BLaER1 (cell line): ENCODE results near the gene EDA.
"Not testable (repeated sequence)": the region's sequence is repeated elsewhere in the genome, so short reads cannot be mapped to it uniquely, and the experiment has no call there.

ENCODE experiments used
- H3K27ac ChIP-seq: shearing (Covaris generic); formaldehyde crosslinking; 2 replicates; pipeline ENCODE4 v1.8.1; 2022
- H3K27me3 ChIP-seq: shearing (Covaris generic); formaldehyde crosslinking; 2 replicates; pipeline ENCODE4 v1.8.1; 2022
- H3K36me3 ChIP-seq: shearing (Covaris generic); formaldehyde crosslinking; 2 replicates; pipeline ENCODE4 v1.8.1; 2022
- H3K4me1 ChIP-seq: shearing (Covaris generic); formaldehyde crosslinking; 2 replicates; pipeline ENCODE4 v1.8.1; 2022
- H3K4me2 ChIP-seq: shearing (Covaris generic); formaldehyde crosslinking; 2 replicates; pipeline ENCODE4 v1.8.1; 2022
- H3K4me3 ChIP-seq: shearing (Covaris generic); formaldehyde crosslinking; 2 replicates; pipeline ENCODE4 v1.8.1; 2022
- H3K9ac ChIP-seq: shearing (Covaris generic); formaldehyde crosslinking; 2 replicates; pipeline ENCODE4 v1.8.1; 2022
- H3K9me3 ChIP-seq: shearing (Covaris generic); formaldehyde crosslinking; 2 replicates; pipeline ENCODE4 v1.8.1; 2022
- H4K20me1 ChIP-seq: shearing (Covaris generic); formaldehyde crosslinking; 2 replicates; pipeline ENCODE4 v1.8.1; 2022
- Cebpa-rat ChIP-seq: shearing (Covaris generic); IDR thresholded peaks from 2 replicates; pipeline ENCODE4 v1.8.1; 2022

Gene EDA

GRCh38 chrX:69807400-69807799 lies 191.5 kb downstream of the EDA start:
- Histone ChIP-seq H3K27me3 (peaks cover 54% of the 10 kb centered on the region), H3K9ac (no peak overlapping the region), H3K4me3 (no peak overlapping the region), H4K20me1 (no peaks in the 10 kb centered on the region), H3K4me1 (no peaks in the 10 kb centered on the region), H3K9me3 (no peaks in the 10 kb centered on the region), H3K27ac (no peak overlapping the region), H3K36me3 (no peaks in the 10 kb centered on the region), H3K4me2 (no peak overlapping the region)
- TF ChIP-seq Cebpa-rat = no peak

- no peaks in the 10 kb centered on the region for H3K36me3 ChIP-seq
- H3K9me3 ChIP-seq = no peaks in the 10 kb centered on the region
- H3K27ac ChIP-seq = no peak overlapping the region
- no peak overlapping the region for H3K4me3 ChIP-seq
- no peak overlapping the region for H3K9ac ChIP-seq
- peaks cover 57% of the 10 kb centered on the region for H3K27me3 ChIP-seq
- TF ChIP-seq Cebpa-rat = no peak
- H3K4me2 ChIP-seq = no peak overlapping the region
- H4K20me1 ChIP-seq = no peaks in the 10 kb centered on the region
- H3K4me1 ChIP-seq = no peaks in the 10 kb centered on the region
Measured at GRCh38 chrX:69808375-69808774, 192.5 kb downstream of the EDA start.

DNA sequence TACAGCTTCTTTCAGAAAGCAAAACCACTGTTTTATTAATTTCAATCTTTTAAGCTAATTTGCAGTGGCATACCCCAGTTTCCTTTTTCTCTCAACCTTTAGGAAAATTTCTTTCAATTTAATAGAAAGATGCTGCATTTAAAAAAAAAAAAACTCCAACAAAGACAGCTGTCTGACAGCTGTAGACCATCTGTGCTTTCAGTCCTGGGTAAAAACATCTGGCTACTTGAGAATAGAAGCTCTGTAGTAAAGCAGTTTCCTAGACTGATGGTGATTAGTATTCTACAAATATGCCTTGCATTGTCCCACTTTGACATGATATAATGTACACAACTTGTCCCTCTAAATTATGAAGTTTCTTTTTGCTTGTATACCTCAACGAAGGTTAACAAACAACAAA lies 197.8 kb downstream of the EDA start:
- Histone ChIP-seq H3K4me3 (no peak overlapping the region), H3K27ac (no peak overlapping the region), H3K4me2 (no peak overlapping the region), H3K27me3 (peaks cover 83% of the 10 kb centered on the region), H3K36me3 (no peaks in the 10 kb centered on the region), H3K4me1 (no peaks in the 10 kb centered on the region), H3K9ac (no peak overlapping the region), H4K20me1 (no peaks in the 10 kb centered on the region), H3K9me3 (no peaks in the 10 kb centered on the region)
- TF ChIP-seq Cebpa-rat = no peak

- no peaks in the 10 kb centered on the region for H3K36me3 ChIP-seq
- H3K9ac ChIP-seq = no peak overlapping the region
- peaks cover 88% of the 10 kb centered on the region for H3K27me3 ChIP-seq
- H3K4me2 ChIP-seq = no peak overlapping the region
- H3K9me3 ChIP-seq = 0 out of 2 replicates have a peak, but pooled peaks cover 7% of the 10 kb centered on the region
- no peak overlapping the region for H3K4me3 ChIP-seq
- H4K20me1 ChIP-seq = no peaks in the 10 kb centered on the region
- H3K27ac ChIP-seq = no peak overlapping the region
- no peak for TF ChIP-seq Cebpa-rat
- no peaks in the 10 kb centered on the region for H3K4me1 ChIP-seq
Measured at GRCh38 chrX:69815063-69815462, 199.2 kb downstream of the EDA start.

DNA sequence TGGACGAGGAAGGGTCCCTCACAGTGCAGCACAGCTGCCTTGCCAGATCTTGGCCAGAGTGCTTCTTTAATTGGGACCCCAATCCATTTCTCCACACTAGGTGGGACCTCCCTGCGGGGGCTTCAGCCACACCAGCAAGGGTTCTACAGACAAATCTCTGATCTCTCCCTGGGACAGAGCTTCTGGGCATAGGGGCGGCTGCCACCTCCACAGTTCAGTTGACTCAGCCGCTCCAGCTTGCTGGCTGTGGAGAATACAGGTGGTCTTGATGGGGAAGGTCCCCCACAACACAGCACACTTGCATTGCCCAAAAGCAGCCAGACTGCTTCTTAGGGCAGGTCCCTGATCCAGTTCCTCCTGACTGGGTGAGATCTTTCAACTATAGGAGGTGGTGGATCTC lies 199.6 kb downstream of the EDA start:
- no peaks in the 10 kb centered on the region for H4K20me1 ChIP-seq
- no peaks in the 10 kb centered on the region for H3K36me3 ChIP-seq
- no peak overlapping the region for H3K9ac ChIP-seq
- no peak overlapping the region for H3K27ac ChIP-seq
- no peak overlapping the region for H3K4me2 ChIP-seq
- no peak overlapping the region for H3K4me3 ChIP-seq
- 0 out of 2 replicates have a peak, but pooled peaks cover 7% of the 10 kb centered on the region for H3K9me3 ChIP-seq
- TF ChIP-seq Cebpa-rat = no peak
- peaks cover 88% of the 10 kb centered on the region for H3K27me3 ChIP-seq
- H3K4me1 ChIP-seq = no peaks in the 10 kb centered on the region

GRCh38 chrX:69844636-69845035 lies 228.7 kb downstream of the EDA start:
- Histone ChIP-seq H3K9ac (no peak overlapping the region), H3K36me3 (no peaks in the 10 kb centered on the region), H3K4me2 (no peak overlapping the region), H3K4me3 (no peak overlapping the region), H4K20me1 (no peaks in the 10 kb centered on the region), H3K27me3 (peaks cover 54% of the 10 kb centered on the region), H3K4me1 (no peaks in the 10 kb centered on the region), H3K27ac (no peak overlapping the region), H3K9me3 (no peaks in the 10 kb centered on the region)
- no peak for TF ChIP-seq Cebpa-rat

GRCh38 chrX:69859999-69860398 lies 244.1 kb downstream of the EDA start:
- H4K20me1 ChIP-seq, H3K4me1 ChIP-seq, H3K36me3 ChIP-seq, H3K4me3 ChIP-seq, H3K4me2 ChIP-seq, H3K9ac ChIP-seq, H3K27ac ChIP-seq: not testable (repeated sequence)
- Histone ChIP-seq H3K9me3 (peaks cover 19% of the 10 kb centered on the region), H3K27me3 (peaks cover 32% of the 10 kb centered on the region; the same call in 1 of the 2 replicates)

DNA sequence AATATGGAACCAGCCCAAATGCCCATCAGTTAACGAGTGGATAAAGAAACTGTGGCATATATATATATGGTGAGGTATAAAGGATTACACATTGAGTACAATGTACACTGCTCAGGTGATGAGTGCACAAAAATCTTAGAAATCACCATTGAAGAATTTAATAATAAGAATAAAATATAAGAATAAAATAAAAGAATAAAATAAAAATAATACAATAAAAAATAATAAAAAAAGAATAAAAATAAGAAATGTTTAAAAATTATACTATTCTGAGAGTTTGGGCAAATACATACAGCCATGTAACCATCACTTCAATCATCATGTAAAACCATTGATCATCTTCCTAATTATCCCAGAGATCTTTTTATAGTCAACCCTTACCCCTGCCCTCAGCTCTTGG lies 260.3 kb downstream of the EDA start:
- peaks cover 76% of the 10 kb centered on the region for H3K27me3 ChIP-seq
- H3K4me3 ChIP-seq = no peak overlapping the region
- H4K20me1 ChIP-seq = no peaks in the 10 kb centered on the region
- H3K9me3 ChIP-seq = no peaks in the 10 kb centered on the region
- TF ChIP-seq Cebpa-rat = no peak
- no peak overlapping the region for H3K4me2 ChIP-seq
- H3K27ac ChIP-seq = no peak overlapping the region
- no peak overlapping the region for H3K9ac ChIP-seq
- no peaks in the 10 kb centered on the region for H3K36me3 ChIP-seq
- H3K4me1 ChIP-seq = no peaks in the 10 kb centered on the region

GRCh38 chrX:69884210-69884609 lies 268.3 kb downstream of the EDA start:
- no peaks in the 10 kb centered on the region for H3K4me1 ChIP-seq
- peaks cover 18% of the 10 kb centered on the region for H3K9me3 ChIP-seq
- H3K4me2 ChIP-seq = no peak overlapping the region
- H3K27ac ChIP-seq = no peak overlapping the region
- H3K36me3 ChIP-seq = no peaks in the 10 kb centered on the region
- H3K27me3 ChIP-seq = peaks cover 65% of the 10 kb centered on the region
- H3K9ac ChIP-seq = no peak overlapping the region
- TF ChIP-seq Cebpa-rat = no peak
- no peak overlapping the region for H3K4me3 ChIP-seq
- H4K20me1 ChIP-seq = no peaks in the 10 kb centered on the region

GRCh38 chrX:69896046-69896445 lies 280.1 kb downstream of the EDA start:
- Histone ChIP-seq H3K4me2 (no peak overlapping the region), H3K4me3 (no peak overlapping the region), H3K27me3 (peaks cover 69% of the 10 kb centered on the region), H3K36me3 (no peaks in the 10 kb centered on the region), H3K9me3 (no peaks in the 10 kb centered on the region), H3K9ac (no peak overlapping the region), H4K20me1 (no peaks in the 10 kb centered on the region), H3K4me1 (no peaks in the 10 kb centered on the region), H3K27ac (no peak overlapping the region)
- TF ChIP-seq Cebpa-rat = no peak

GRCh38 chrX:69900491-69900890 lies 284.6 kb downstream of the EDA start:
- Histone ChIP-seq H3K27ac (no peak overlapping the region), H3K4me2 (no peak overlapping the region), H3K4me3 (no peak overlapping the region), H3K36me3 (no peaks in the 10 kb centered on the region), H4K20me1 (no peaks in the 10 kb centered on the region), H3K4me1 (no peaks in the 10 kb centered on the region), H3K27me3 (peaks cover 69% of the 10 kb centered on the region), H3K9ac (no peak overlapping the region), H3K9me3 (no peaks in the 10 kb centered on the region)
- no peak for TF ChIP-seq Cebpa-rat
